ENCODE measurements around the gene PSMB7. TPM values are rescaled to one million over a fixed set of nuclear protein-coding genes. Genes with fewer than 3 reads are reported as not detected.

Gene PSMB7
- total RNA-seq, 1 donor from 2014 or later = 73.5 TPM

- ATAC-seq (no peak), DNase-seq (no peak)
- H3K4me1 ChIP-seq = peaks cover 9% of the 10 kb centered on the region
- TF ChIP-seq, protein P1, sequence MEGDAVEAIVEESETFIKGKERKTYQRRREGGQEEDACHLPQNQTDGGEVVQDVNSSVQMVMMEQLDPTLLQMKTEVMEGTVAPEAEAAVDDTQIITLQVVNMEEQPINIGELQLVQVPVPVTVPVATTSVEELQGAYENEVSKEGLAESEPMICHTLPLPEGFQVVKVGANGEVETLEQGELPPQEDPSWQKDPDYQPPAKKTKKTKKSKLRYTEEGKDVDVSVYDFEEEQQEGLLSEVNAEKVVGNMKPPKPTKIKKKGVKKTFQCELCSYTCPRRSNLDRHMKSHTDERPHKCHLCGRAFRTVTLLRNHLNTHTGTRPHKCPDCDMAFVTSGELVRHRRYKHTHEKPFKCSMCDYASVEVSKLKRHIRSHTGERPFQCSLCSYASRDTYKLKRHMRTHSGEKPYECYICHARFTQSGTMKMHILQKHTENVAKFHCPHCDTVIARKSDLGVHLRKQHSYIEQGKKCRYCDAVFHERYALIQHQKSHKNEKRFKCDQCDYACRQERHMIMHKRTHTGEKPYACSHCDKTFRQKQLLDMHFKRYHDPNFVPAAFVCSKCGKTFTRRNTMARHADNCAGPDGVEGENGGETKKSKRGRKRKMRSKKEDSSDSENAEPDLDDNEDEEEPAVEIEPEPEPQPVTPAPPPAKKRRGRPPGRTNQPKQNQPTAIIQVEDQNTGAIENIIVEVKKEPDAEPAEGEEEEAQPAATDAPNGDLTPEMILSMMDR (IDR thresholded peaks at IDR 0.05) = no peak
- H3K36me3 ChIP-seq = peaks cover 35% of the 10 kb centered on the region
- intact Hi-C loops (cut with DNase I) = no loop called here
- H3K27ac ChIP-seq = no peak overlapping the region
- no peaks in the 10 kb centered on the region for H3K27me3 ChIP-seq
- no peaks in the 10 kb centered on the region for H3K9me3 ChIP-seq
- no peak overlapping the region for H3K4me3 ChIP-seq
Observed at GRCh38 chr9:124384210-124384609, 31.0 kb downstream of the PSMB7 start.

- no peak overlapping the region for H3K4me3 ChIP-seq
- H3K27ac ChIP-seq = no peak overlapping the region
- no peaks in the 10 kb centered on the region for H3K27me3 ChIP-seq
- intact Hi-C loops (cut with DNase I) = no loop called here
- H3K36me3 ChIP-seq = peaks cover 35% of the 10 kb centered on the region
- no peak for ATAC-seq
- TF ChIP-seq, protein P1 (IDR thresholded peaks at IDR 0.05) = no peak
- DNase-seq = no peak
- H3K9me3 ChIP-seq = no peaks in the 10 kb centered on the region
- no peaks in the 10 kb centered on the region for H3K4me1 ChIP-seq
Observed at GRCh38 chr9:124381170-124381945, 33.9 kb downstream of the PSMB7 start.

DNA sequence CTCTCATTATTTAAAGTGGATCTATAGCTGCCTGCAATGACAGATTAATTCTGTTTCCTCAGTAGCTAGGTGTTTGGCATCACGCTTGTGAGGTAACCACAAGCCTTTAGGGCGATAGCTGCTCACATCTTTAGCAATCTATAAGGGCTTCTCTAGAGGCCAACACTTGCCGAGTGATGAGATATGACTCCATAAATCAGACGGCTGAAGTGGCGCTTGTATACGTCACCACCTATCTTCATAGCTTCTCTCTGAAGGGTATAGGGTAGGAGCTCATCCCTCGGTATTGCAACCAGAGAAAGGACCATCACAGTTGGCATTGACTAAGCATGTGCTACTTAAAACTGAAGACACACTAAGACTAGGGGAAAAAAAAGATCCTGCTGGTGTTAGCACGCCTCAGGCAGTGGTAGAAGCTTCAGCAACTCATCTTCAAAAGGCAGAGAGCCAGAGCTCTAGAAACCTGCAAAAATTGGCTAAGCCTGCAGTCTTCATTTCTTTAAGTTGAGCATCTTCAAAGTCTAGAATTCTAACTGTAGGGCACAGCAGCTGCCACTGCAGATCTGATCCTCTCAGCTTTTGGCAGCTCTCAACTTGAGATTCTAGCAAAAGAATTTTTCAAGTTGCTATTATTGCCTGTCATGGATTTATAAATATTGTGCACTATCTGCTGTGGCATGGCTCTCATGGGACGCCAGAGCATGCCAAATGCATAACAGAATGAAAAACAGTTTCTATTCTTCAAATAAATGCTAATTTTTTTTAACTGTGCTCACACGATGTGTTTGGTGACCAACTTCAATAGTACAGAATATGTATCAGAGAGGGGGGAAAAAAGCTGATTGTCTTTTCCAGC, 37.5 kb downstream of the PSMB7 start:
- H3K4me3 ChIP-seq = no peak overlapping the region
- H3K27ac ChIP-seq = no peak overlapping the region
- DNase-seq (no peak), ATAC-seq (no peak)
- no peaks in the 10 kb centered on the region for H3K4me1 ChIP-seq
- H3K27me3 ChIP-seq = no peaks in the 10 kb centered on the region
- intact Hi-C loops (cut with DNase I) = no loop called here
- no peaks in the 10 kb centered on the region for H3K9me3 ChIP-seq
- TF ChIP-seq, protein P1 (IDR thresholded peaks at IDR 0.05) = no peak
- H3K36me3 ChIP-seq = peaks cover 16% of the 10 kb centered on the region

- no peak overlapping the region for H3K27ac ChIP-seq
- intact Hi-C loops (cut with DNase I) = no loop called here
- no peaks in the 10 kb centered on the region for H3K27me3 ChIP-seq
- peaks cover 3% of the 10 kb centered on the region for H3K4me1 ChIP-seq
- TF ChIP-seq, protein P1 (IDR thresholded peaks at IDR 0.05) = no peak
- DNase-seq = no peak
- ATAC-seq = no peak
- H3K4me3 ChIP-seq = no peak overlapping the region
- no peaks in the 10 kb centered on the region for H3K9me3 ChIP-seq
- H3K36me3 ChIP-seq = peaks cover 11% of the 10 kb centered on the region
Observed at GRCh38 chr9:124376329-124376728, 38.9 kb downstream of the PSMB7 start.

DNA sequence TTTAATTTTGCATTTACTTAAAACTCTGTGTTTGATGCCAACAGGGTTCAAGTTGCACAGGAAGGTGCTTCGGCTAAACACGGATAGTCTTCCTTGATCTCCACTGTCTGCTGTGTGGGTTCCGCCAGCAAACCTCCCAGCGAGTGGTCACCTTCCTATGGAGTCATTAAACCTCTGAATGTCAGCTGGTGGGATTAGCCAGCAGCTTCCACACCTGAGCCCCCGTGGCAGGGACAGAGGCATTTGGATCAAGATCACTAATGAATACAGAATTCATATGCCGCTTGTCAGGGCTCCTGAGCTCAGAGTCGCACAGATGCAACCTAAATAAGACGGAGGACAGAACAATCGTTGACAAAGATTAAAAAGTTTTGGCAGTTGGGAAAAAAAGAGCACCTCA, 39.5 kb downstream of the PSMB7 start:
- TF ChIP-seq, protein P1 (IDR thresholded peaks at IDR 0.05) = no peak
- intact Hi-C loops (cut with DNase I) = no loop called here

More for the DNA sequence above, 39.5 kb downstream of the PSMB7 start:
- Histone ChIP-seq H3K9me3 (no peaks in the 10 kb centered on the region), H3K27me3 (no peaks in the 10 kb centered on the region), H3K4me3 (no peak overlapping the region), H3K27ac (no peak overlapping the region), H3K36me3 (peaks cover 11% of the 10 kb centered on the region), H3K4me1 (peaks cover 8% of the 10 kb centered on the region)
- ATAC-seq (no peak), DNase-seq (no peak)
